NCI-H2227 (cell line): Measurements from ENCODE around the gene TRAPPC3L.

Source experiments
- DNase-seq: peaks from one replicate; lab custom pipeline; 2025; ENCODE audit not compliant: unreplicated experiment; lab: John Stamatoyannopoulos, UW

TRAPPC3L gene

DNA sequence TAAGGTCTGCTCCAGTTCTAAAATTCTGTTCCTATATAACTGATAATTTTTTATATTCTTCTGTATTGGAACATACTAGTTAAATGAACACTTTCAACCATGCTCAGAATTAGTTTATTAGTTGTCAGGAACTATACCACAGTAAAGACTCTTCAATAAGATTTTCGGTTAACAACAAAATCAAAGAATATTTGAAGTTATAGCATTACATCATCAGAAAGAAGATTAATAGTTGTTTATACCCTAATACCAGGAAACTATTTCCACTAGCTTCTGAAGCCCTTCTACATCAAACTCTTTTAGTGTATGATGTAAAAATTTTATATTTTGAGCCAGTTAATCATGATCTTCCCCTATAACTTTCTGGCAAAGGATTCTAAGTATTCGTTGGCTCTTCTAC, 14.6 kb upstream of the TRAPPC3L start:
- no peak for DNase-seq

DNA sequence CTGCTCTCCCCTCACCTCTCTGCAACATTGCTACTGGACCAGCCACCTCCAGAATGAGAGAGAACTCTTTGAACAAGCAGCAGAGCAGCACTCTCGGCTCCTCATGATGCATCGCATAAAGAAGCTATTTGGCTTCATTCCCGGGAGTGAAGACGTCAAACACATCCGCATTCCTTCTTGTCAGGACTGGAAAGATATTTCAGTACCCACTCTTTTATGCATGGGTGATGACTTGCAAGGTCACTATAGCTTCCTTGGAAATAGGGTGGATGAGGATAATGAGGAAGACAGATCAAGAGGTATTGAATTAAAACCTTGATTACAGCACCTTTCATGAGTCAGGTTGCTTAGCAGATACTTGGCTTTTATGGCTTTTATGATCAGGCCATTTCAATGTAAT, 12.4 kb upstream of the TRAPPC3L start:
- peak; percentile 19 for DNase-seq

- no peak for DNase-seq
These were observed 11.4 kb upstream of the TRAPPC3L start for GRCh38 chr6:116556814-116557415.

DNA sequence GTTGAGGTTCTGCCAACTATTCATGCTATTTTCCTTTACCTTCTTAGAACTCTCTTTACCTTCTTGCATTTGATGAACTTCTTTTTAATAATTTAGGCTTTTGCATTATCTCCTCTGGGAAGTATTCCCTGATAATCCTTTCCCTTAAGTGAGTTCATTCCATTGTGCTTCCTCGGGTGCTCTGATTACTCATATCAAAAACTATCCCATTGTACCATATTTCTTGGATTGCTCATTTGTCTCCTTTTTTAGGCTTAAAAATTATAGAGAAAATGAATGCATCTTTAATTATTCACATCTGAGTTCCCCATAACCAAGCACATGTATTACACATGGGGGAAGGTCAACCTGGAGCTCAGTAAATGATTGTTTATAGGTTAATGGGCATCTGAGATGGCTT, 10.6 kb upstream of the TRAPPC3L start:
- DNase-seq: no peak

GRCh38 chr6:116553451-116553850, 8.0 kb upstream of the TRAPPC3L start, which contains the start of gene CALHM4:
Gene CALHM4, plus strand, starts transcription at chr6:116553751. Its CDS starts 43 bp downstream, at chr6:116553794.
- no peak for DNase-seq

GRCh38 chr6:116550796-116551195, 5.3 kb upstream of the TRAPPC3L start:
- DNase-seq: no peak

- DNase-seq: no peak
These were observed 1.9 kb upstream of the TRAPPC3L start for GRCh38 chr6:116547358-116547757.

DNA sequence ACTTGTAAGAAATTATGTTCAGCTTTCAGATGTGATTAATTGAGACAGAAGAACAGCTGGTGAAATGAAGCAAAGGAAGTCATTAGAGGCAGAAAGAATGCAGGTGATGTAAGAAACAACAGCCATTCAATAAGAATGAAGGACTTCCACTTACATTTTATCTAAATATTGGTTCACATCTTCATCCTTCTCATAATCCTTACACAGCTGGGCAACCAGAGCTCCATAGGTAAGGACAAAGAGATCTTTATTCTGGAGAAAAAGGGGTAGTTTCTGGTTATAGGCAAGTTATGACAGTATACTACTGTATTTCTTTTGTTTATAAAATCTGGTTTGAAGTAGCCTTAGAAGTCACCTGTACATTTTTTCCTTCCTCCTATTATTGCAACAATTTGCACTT, 2.3 kb downstream of the TRAPPC3L start:
- DNase-seq: no peak

- no peak for DNase-seq
These were observed 3.1 kb downstream of the TRAPPC3L start for GRCh38 chr6:116542426-116542825.

DNA sequence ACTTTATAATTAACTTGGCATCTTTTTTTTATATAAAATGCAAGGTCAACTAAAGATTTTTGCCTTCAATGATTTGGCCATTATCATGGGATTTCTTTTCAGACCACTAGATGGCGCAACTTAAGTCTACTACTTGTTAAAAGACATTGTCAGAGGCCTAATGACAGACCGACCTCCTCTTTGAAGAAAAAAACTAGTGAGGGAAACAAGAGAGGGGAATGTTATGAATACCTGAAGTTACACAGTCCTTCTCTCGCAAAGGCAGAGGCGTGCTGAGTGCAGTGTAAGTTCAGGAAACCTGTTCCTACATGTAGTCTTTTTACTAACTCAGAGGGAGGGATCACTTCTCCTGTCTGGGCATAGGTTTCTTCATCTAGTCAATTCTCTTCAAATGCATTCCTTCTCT, 9.3 kb downstream of the TRAPPC3L start:
- peak; percentile 55 for DNase-seq

DNA sequence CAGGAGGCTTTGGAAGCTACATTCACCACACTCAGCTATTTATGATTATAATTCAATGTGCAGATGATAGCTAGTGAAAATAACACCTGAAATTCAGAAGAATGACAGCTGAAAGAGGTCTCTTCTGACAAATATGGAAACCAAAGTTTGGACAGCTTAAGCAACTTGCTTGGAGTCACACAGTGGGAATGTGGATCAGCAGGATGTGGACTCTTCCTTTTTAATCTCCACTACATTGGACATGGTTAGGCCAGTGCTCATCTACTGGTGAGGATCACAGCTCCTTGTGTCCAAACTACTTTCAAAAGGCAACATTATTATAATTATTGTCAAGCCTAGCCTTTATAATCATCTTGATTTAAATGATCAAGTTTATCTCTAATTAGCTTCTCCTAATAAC, 10.4 kb downstream of the TRAPPC3L start:
- no peak for DNase-seq

- DNase-seq: peak; percentile 18
These were observed 12.1 kb downstream of the TRAPPC3L start for GRCh38 chr6:116533233-116533957.

DNA sequence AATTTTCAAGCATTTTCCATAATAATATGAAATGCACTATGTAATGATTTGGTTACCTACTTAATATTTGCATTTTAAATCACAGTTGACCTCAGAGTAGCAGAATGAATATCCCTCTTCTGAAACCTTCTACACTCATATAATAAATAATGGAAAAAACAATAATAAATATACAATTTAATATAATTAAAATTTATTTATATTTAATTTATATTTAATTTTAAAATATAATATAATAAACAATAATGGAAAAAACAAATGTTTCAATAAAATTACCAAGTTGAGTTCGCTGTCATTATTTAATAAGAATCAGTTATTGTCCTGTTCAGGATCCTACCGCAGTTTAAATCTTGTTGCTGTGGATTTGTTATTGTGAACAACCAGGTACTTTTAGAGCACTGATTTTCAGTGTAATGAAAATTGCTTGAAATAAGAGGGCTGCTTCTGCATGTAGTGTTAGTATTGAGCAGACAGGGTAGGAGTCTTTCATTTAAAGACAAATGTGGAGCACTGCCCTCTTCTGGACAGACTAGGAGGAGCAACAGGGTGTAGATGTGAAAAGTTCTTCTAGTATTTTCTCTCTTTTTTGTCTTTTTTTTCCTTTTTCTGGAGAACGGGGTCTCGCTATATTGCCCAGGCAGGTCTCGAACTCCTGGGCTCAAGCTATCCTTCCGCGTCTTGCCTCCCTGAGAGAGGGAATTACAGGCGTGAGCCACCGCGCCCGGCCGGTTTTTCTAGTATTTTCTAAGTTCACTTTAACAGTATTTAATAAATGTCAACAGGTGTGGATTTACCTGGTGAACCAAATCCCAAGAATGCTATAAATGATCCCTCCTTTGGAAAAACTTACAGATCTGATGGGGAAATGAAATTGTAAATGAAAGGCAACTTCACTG, 13.6 kb downstream of the TRAPPC3L start:
- DNase-seq: peak; percentile 13

- DNase-seq: no peak
These were observed 15.0 kb downstream of the TRAPPC3L start for GRCh38 chr6:116530436-116530835.

DNA sequence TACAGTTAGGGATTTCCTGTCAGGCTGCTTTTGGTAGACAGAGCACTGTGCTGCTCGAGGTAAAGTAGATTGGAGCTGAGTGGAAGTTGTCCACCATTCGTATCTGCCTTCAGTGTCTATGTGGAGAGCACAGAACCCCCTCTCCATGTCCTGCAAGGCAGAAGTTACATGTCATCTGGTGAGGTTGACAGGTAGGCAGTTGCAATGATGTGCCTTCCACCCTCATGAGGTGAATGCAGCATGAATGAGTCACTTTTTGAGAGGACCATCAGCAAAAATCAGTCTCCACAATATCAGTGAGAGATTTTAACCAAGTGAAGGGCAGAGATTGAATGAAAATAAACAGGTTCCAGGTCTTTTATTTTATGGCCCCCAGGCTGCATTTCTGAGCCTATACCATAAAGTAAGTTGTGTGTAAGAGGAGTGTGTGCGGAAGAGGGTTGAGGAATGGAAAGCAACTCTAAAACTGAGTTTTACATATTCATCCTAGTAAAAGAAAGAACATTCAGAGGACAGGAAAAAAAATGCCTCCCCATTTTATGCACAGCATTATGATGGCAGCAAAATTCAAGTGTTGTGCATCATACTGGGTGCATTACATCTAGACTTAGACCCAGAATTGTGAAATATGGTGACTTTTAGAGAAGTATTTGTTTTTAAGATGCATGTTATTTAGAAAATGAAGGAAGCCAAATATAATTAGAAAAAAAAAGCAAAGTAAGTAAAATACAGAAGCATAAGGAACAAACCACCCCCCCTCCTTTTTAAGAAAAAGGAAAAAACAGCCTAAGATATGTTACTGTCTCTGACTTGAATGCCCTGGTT, 15.8 kb downstream of the TRAPPC3L start:
- no peak for DNase-seq

DNA sequence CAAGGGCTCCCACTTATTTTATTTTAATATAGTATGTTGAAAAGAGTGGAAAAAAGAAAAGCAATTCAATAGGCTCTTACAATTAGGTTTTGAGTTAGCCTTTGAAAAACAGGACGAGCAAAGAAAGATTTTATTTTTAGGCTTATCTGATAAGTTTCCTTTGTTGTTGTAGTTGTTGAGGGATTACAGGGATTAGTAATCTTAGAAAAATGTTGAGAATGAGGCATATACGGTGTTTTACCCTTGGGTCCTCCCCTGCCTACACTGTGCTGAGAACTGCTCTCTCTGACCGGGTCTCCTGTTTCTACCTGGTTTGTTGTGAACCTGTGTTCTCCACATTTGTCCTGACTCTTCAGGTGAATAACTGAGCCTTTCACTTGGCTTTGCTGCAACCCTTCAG, 16.7 kb downstream of the TRAPPC3L start:
- DNase-seq: no peak

DNA sequence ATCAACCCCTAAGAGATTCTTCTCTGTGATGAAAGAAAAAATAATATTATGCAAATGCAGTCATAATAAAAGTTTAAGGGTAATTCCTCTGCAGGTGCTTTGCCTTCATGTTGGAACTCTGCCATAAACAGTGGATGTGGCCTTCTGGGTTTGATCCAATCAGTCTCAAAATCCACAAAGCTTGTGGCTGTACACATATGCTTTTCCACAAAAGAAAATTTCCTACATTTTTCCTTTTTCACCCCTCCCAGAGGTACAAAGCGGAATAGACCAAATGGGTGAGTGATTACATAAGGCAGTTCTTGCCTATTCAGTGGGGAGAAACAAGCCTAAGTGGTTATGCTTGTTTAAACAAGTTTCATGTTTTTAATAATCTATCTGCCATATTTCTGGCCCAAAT, 17.4 kb downstream of the TRAPPC3L start:
- no peak for DNase-seq

GRCh38 chr6:116524236-116524635, 21.2 kb downstream of the TRAPPC3L start:
- no peak for DNase-seq

GRCh38 chr6:116522896-116523295, 22.6 kb downstream of the TRAPPC3L start:
- DNase-seq: no peak

- DNase-seq: no peak
These were observed 26.7 kb downstream of the TRAPPC3L start for GRCh38 chr6:116518621-116519368.
